Esophagus mucosa (tissue), 1 donor: ENCODE measurements around the gene FAM181B. TPM values are rescaled to one million over a fixed set of nuclear protein-coding genes. Genes with fewer than 3 reads are reported as not detected.

Experiments
- ATAC-seq: fragments of 200-7000 bp; cut with Tn5 transposase; one replicate; pipeline ENCODE4 v1.9.1; 2020
- total RNA-seq: library from RNA; stranded (reverse); gene quantifications from one replicate; pipeline ENCODE4 v1.2.4, GENCODE V29; 2023
- donor health status: DM: yes; HTN: yes; CAD: no.

Gene FAM181B, protein sequence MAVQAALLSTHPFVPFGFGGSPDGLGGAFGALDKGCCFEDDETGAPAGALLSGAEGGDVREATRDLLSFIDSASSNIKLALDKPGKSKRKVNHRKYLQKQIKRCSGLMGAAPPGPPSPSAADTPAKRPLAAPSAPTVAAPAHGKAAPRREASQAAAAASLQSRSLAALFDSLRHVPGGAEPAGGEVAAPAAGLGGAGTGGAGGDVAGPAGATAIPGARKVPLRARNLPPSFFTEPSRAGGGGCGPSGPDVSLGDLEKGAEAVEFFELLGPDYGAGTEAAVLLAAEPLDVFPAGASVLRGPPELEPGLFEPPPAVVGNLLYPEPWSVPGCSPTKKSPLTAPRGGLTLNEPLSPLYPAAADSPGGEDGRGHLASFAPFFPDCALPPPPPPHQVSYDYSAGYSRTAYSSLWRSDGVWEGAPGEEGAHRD
- total RNA-seq = 0.28 TPM

DNA sequence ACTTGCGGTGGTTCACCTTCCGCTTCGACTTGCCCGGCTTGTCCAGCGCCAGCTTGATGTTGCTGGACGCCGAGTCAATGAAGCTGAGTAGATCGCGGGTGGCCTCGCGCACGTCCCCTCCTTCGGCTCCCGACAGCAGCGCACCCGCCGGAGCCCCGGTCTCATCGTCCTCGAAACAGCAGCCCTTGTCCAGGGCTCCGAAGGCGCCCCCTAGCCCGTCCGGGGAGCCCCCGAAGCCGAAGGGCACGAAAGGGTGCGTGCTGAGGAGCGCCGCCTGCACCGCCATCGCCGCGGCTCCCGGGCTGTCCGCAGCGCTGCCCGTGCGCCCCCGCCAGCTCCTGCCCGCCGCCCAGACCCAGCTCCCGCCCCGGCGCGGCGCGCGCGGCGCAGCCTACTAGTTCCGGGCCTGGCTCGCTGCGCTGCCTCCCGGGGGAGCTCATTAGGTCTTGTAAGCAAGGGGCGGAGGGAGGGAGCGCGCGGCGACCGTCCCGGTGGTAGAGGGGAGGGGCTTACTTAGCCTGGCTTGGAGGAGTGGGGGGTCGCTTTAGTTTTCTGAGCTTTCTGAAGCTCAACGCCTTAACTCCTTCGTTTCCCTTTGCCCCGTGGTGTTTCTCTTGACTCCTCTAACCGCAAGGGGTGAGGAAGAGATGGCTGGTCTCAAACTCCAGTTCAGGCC, at the start of gene FAM181B:
Gene FAM181B, minus strand, starts transcription at position 421 of the 676 bp plus-strand sequence. Its CDS starts 135 bp downstream, at position 286.
- ATAC-seq = peak; percentile 53

DNA sequence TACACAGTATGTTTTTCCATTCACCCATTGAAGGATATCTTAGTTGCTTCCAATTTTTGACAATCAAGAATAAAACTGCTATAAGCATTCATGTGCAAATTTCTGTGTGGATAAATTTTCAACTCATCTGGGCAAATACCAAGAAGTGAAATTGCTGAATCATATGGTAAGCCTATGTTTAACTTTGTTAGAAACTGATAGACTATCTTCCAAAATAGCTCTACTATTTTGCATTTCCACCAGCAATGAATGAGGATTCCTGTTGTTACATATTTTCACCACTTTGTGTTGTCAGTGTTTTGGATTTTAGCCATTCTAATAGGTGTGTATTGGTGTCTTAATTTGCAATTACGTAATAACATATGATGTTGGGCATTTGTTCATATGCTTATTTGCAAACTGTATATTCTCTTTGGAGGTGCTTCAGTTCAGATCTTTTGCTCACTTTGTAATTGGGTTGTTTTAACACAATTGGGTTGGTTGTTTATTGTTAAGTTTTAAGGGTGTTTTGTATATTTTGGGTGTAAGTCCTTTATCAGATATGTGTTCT, 49.2 kb upstream of the FAM181B start:
- no peak for ATAC-seq

DNA sequence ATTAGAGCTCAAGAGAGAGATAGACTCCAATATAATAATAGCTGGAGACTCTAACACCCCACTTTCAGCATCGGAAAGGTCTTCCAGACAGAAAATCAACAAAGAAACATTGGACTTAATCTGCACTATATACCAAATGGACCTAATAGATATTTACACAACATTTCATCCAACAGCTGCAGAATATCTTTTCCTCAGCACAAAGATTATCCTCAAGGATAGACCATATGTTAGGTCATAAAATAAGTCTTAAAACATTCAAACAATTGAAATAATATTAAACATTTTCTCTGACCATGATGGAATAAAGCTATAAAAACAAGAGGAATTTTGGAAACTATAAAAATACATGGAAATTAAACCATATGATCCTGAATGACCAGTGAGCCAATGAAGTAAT, 45.1 kb upstream of the FAM181B start:
- no peak for ATAC-seq

DNA sequence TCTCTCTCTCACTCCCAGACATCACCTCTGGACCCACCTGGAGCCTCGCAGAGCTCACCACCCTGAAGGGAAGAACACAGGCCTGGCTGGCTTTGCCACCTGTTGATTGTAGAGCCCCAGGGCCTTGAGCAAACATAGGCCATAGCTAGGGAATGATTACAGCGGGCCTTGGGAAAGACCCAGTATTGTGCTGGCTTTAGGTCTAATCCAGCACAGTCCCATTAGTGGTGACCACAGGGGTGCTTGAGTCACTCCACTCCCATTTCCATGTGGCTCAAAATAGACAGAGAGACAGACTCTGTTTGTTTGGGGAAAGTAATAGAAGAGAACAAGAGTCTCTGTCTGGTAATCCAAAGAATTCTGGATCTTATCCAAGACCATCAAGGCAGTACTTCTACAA, 42.7 kb upstream of the FAM181B start:
- no peak for ATAC-seq

DNA sequence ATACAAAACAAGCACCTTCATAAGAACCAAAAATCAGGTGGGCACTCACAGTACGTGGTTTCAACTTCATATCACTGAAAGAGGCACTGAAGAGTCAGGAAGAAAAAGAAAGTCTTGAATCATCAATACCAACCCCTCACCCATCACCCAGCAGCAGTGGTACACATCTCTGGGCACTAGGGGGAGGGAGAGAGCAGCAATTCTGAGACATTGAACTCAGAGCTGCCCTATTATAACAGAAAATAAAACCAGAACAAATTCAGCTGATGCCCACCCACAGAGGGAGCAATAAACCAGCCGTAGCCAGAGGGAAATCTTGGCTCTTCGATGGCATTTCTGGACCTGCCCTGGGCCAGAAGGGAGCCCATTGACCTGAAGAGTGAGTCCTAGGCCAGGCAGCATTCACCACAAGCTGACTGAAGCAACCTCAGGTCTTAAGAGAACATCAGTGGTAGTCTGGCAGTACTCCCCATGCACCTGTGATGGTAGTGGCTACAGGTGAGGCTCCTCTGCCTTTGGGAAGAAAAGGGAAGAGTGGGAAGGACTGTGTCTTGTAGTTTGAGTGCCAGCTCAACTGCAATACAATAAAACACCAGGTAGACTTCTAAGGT, 42.2 kb upstream of the FAM181B start:
- peak; percentile 55 for ATAC-seq

DNA sequence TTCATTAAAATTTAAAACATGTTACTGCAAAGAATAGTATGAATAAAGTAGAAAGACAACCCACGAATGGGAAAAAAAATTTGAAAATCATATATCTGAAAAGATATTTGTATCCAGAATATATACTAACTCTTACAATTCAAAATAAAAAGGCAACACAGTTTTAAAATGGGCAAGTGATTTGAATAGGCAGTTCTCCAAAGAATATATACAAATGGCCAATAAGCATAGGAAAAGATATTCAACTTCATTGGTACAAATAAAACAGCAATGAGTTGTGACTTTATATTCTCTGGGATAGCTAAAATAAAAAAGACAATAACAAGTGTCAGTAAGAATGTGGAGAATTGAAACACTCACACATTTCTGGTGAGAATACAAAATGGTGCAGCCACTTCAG, 41.6 kb upstream of the FAM181B start:
- no peak for ATAC-seq

DNA sequence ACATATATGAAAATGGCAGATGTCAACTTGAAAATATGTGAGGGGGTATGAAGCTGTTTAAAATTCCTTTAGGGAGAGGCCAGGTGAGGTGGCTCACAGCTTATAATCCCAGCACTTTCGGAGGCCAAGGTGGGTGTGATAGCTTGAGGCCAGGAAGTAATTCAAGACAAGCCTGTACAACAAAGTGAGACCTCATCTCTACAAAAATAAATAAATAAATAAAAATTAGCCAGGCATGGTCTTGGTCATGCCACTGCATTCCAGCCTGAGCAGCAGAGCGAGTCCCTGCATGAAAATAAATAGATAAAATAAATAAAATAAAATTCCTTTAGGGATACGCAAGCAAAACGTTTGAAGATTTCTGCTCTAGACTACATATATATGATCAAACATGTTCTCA, 38.1 kb upstream of the FAM181B start:
- ATAC-seq = no peak

DNA sequence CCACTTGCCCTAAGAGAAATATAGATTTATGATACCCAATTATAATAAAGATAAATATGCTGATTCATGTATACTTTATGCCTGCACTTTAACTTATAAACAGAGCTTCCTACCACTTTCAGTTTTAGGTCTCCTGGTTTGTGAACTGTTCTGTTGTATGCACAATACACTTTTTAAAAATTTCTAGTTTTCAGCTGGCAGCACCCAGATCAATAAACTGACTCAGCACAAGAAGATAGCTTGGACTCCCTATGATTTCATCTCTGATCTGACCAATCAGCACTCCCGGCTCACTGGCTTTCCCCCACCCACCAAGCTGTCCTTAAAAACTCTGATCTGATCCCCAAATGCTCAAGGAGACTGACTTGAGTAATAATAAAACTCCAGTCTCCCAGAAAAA, 33.5 kb upstream of the FAM181B start:
- no peak for ATAC-seq

DNA sequence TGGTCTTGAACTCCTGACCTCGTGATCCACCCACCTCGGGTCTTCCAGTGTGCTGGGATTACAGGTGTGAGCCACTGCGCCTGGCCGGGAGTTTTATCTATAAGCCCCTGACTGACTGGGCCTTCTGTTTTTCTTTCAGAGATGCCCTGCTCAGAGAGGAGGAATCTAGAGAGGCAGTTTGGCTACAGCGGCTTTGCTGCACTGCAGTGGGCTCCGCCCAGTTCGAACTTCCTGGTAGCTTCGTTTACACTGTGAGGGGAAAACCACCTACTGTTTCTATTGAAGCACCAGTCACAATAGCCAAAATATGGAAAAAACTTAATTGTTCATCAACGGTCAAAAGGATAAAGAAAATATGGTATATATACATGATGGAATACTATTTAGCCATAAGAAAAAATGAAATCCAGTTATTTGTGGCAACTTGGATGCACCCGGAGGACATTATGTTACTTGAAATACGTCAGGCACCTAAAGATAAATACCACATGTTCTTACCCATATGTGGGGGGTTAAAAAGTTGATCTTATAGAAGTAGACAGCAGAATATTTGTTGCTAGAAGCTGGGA, 31.9 kb upstream of the FAM181B start:
- ATAC-seq = no peak

DNA sequence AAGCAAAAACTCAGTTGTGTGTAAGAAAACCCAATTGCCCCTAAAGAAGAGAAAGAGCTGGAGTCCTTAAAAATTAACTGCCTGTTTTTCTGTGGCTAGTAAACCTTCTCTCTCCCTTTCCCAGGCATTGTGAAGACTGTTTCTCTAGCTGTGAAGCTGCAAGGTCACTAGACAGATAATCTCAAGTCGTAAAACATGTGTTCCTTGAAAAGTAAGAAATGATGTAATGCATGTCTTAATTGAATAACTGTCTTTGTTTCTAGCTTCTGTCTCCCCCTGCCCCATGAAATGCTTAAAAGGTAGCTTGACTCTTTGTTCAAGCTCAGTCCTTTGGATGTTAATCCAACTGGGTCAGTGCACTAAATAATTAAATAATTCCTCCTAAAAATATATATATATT, 29.5 kb upstream of the FAM181B start:
- no peak for ATAC-seq

DNA sequence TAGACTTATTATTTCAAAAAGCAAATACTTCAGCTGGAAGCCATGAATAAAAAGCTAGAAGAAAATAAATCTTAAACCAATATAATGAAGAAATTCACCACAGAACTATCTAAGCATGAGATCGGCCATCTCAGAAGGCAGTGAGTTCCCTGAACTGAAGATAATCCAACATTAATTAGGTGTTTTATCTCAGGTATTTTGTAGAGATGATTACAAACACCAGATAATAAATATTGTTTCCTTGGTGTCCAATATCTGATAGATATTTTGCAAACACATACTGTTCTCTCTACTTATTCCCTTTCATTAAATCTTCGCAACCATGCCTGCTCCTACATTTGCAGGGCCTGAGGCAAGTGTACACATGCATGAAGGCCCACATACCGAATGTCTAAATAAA, 26.0 kb upstream of the FAM181B start:
- no peak for ATAC-seq

DNA sequence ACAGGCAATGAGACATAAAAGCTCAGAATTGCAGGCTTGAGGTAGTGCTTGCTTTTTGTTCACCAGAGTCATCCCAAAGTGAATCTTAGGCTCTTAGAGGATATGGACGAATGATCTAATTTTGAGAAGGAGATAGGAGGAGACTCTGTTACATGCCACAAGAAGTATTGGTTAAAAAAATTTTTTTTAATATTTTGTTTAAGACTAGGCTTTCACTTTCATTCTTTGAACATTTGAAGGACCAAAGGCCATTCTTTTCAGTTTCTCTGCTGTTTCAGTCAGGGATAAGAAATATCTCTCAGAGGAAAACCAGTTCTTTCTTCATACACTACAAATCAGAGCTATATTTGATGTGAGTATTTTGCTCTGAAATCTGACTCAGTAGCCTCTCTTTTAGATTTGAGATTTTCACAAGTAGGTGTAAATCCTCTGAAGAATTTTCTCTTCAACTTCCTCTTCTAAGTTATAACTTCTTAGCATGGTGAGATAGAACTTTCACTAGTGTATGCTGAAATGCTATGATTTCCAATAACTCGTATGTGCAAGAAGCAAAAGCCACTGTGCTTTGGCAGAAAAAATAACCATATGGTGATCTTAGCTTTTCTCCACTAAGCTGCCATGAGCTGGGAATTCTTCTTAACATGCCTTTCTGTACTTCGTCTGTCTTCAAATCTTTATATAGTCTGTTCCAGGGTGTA, 24.1 kb upstream of the FAM181B start:
- ATAC-seq = no peak

DNA sequence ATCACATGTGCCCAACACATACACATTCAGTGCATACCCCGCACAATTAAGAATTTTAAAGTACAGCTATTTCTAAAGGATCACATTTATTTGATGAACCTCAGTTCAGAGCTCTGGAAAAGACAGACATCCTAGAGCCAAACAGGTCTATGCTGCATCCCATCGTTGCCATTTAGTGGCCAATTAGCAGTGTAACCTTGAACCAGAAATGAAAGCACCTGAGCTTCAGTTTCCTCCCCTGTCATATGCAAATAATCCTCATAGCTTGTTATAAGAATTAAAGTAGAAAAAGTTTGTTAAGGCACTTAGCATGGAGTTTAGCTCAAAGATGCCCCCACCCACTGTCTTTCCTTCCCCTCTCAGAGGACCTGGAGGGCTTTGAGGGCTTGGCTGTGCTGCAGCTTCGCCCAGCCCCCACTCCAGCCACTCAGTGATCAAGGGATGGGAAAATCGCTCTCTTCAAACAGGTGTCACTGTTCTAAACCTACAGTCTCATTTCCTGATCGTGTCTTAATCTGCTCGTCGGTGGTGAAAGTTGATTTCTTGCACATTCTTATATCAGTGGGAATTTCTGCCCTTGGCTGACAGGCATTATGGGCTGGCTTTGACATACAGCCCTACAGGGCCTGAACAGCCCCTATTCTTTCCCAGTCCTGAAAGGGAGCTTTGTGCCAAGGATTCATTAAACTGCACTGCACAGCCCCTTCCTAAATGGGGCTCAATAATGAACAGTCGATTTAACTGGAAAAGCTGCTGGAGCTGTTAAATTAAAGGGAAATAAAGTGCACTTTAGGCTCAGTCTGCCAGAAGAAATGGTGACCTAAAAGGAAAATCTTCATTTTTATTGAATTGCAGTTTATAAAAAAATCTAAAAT, 23.3 kb upstream of the FAM181B start:
- no peak for ATAC-seq

DNA sequence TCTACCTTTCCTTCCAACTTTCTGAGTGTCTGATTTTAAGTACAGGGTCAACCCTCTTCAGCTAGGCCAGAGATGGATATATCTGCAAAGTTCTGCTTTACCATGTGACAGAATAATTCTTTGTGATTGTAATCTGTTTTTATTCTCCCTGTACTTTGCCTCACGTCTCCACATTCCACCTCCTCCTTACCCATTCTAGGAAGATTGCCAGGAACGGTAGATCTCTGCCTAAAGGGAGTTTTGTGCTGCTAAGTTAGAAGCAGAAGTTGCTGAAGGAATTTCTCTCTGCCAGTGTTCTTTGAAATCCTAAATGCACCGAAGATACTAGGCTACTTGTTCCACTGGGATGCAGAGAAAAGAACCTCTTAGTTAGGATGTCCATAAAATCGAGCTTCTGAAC, 20.7 kb upstream of the FAM181B start:
- no peak for ATAC-seq

DNA sequence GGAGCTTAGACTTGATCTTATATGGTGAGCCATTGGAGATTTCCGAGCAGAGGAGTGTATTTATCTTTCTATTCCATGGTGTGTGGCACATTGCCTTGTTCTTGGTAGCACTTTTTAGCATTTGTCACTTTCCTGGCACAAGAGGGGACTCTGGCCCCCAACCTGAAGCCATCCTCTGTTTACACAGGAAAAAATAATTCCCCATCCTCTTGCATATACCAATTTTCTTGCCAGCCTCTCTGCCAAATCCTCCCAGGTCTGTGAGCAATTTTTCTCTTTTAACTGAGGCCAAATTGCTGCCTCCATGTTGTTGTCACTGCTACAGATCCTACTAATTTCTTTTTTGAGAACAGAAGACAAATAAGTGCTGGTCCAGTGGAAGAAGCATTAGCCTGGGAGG, 20.3 kb upstream of the FAM181B start:
- ATAC-seq = no peak

DNA sequence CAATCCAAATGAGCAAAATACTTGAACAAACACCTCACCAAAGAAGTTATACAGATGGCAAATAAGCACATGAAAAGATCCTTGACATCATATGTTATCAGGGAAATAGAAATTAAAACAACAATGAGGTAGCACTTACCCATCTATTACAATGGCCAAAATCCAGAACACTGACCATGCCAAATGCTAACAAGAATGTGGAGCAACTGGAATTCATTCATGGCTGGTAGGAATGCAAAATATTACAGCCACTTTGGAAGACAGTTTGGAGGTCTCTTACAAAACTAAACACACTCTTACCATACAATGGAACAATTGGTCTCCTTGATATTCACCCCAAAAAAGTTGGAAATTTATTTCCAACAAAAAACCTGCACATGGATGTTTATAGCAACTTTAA, 19.1 kb upstream of the FAM181B start:
- ATAC-seq = no peak

DNA sequence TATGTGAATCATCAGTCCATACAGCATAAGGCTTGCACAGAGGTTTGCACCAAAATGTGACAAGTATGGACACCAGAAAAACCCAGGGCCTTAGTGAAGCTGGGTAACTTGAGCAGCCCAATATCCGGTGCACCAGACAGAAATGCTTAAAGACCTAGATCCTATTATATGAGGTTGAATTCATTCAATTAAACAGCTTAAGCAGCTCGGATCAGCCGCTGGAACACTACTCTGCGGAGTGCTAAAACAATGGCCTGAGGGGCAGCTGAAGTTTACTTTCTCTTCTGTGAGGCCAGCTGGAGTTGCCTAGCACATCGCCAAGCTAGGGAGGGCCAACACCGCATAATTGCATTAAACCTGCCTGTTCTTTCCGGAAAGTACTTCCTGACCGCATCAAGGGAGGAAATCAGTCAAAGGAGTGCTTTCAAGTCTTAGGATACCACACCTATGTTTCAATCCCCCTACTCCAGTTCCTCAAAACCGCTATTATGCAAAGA, 17.0 kb upstream of the FAM181B start:
- ATAC-seq = no peak

DNA sequence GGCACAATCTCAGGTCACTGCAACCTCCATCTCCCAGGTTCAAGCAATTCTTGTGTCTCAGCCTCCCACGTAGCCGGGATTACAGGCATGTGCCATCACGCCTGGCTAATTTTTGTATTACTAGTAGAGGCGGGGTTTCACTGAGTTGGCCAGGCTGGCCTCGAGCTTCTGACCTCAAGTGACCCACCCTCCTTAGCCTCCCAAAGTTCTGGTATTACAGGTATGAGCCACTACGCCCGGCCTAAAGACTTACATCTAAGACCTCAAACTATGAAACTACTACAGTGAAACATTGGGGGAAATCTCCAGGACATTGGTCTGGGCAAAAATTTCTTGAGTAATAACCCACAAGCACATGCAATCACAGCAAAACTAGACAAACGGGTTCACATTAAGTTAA, 13.8 kb upstream of the FAM181B start:
- peak; percentile 97 for ATAC-seq

DNA sequence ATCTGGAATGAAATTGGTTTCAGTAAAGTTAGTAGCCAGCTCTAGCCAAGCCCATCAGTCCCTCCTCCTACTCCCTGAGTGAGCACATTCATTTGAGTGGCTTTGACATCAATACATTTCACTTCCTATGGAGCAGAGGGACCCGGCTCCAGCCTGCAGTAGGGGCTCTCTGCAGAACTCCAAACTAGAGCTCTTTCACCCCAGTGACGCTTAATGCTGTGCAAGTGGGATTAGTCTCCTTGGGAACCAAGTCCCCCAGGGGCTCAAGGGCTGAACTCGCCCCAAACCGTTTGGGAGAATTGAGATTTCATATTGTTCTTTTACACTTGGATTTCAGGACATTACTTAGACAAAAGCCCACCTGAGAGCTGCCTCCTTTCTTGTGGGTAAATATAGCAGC, 4.4 kb upstream of the FAM181B start:
- ATAC-seq = no peak

DNA sequence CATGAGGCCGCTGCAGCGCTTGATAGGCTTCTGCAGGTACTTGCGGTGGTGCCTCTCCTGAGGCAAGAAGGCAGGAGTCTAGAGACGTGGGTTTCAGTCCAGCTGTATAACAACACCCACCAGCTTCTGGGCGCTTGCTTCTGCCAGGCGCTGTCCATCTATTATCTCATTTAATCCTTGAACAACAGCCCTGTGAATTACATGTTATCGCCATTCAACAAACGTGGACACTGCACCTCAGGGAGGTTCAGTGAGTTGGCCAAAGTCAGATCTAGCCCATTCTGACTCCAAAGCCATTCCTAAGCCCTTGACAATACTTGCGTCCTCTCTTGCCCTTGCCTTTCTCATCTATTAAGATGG, 436 bp upstream of the FAM181B start:
- no peak for ATAC-seq

DNA sequence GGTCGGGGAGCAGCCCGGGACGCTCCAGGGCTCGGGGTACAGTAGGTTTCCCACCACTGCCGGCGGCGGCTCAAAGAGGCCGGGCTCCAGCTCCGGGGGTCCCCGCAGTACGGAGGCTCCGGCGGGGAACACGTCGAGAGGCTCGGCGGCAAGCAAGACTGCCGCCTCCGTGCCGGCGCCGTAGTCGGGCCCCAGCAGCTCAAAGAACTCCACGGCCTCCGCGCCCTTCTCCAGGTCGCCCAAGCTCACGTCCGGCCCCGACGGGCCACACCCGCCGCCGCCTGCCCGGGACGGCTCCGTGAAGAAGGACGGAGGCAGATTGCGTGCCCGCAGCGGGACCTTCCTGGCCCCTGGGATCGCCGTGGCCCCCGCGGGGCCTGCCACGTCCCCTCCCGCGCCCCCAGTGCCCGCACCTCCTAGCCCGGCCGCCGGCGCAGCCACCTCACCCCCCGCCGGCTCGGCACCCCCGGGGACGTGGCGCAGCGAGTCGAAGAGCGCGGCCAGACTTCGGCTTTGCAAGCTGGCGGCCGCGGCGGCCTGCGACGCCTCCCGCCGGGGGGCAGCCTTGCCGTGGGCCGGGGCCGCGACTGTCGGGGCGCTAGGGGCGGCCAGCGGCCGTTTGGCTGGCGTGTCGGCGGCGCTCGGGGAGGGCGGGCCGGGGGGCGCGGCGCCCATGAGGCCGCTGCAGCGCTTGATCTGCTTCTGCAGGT, 775 bp downstream of the FAM181B start:
- ATAC-seq = peak; percentile 35
